B cell (primary cell): ENCODE data around the gene PDGFC. TPM values are rescaled to one million over a fixed set of nuclear protein-coding genes. Genes with fewer than 3 reads are reported as not detected.

Experiments
- ATAC-seq: fragments of 200-7000 bp; cut with Tn5 transposase; one replicate; pipeline ENCODE4 v1.10.0; 2021; ENCODE audit warnings: low read depth, mild to moderate bottlenecking, moderate number of reproducible peaks, moderate library complexity
- CTCF ChIA-PET: fragments of 350-600 bp; sonication (Branson Sonifier 250); formaldehyde crosslinking; loops from one replicate; lab custom pipeline; 2021; ENCODE audit warnings: antibody characterized with exemption, inconsistent platforms; lab: Charles Lee
- POLR2A ChIA-PET: fragments of 350-600 bp; sonication (Branson Sonifier 250); formaldehyde crosslinking; loops from one replicate; lab custom pipeline; 2021; ENCODE audit warnings: antibody characterized with exemption; lab: Charles Lee
- DNase-seq: peaks from one replicate; pipeline ENCODE4 v3.0.0; 2013
- H2AFZ ChIP-seq: 2 replicates; pipeline ENCODE4 v1.6.1; 2012; ENCODE audit warnings: mild to moderate bottlenecking, low read depth, low read length; ENCODE audit not compliant: insufficient read depth, poor library complexity, severe bottlenecking
- H3K27ac ChIP-seq, 2 donors: 1 replicate in 1 of 2; 2 replicates in 1 of 2; pipeline ENCODE4 v1.5.1; 2012 to 2013; ENCODE audit warnings: low read length in 2 of 2, mild to moderate bottlenecking in 2 of 2, moderate library complexity in 1 of 2
- H3K27me3 ChIP-seq, 4 experiments: fragments of 200-600 bp in 1 of 4; sonication (generic) in 1 of 4; replicated peaks in 1 of 4; 1 replicate in 2 of 4; 2 replicates in 2 of 4; pipeline versions ENCODE4 v1.6.1 to v1.7.0; 2013 to 2016; ENCODE audit warnings: low read length in 3 of 4, mild to moderate bottlenecking in 2 of 4, mixed read lengths in 1 of 4, moderate library complexity in 1 of 4; ENCODE audit not compliant: insufficient read depth in 4 of 4, control insufficient read depth in 3 of 4; ENCODE audit errors: control extremely low read depth in 1 of 4
- H3K36me3 ChIP-seq, 2 experiments: replicated peaks in 1 of 2; 1 replicate in 1 of 2; 2 replicates in 1 of 2; pipeline versions ENCODE4 v1.6.1 to v1.7.1; 2013; ENCODE audit warnings: low read length in 1 of 2; ENCODE audit not compliant: insufficient read depth in 2 of 2, control insufficient read depth in 1 of 2; ENCODE audit errors: control extremely low read depth in 1 of 2, extremely low read depth in 1 of 2
- H3K4me1 ChIP-seq, 2 donors: fragments of 200-600 bp in 1 of 2; sonication (generic) in 1 of 2; 1 replicate in 1 of 2; 2 replicates in 1 of 2; pipeline versions ENCODE4 v1.5.1 to v1.6.1; 2013 to 2017; ENCODE audit warnings: low read length in 2 of 2; ENCODE audit not compliant: control insufficient read depth in 2 of 2, insufficient read depth in 2 of 2
- H3K4me2 ChIP-seq: replicated peaks from 2 replicates; pipeline ENCODE3; 2012; ENCODE audit warnings: mild to moderate bottlenecking, low read depth, low read length; ENCODE audit not compliant: poor library complexity, severe bottlenecking
- H3K4me3 ChIP-seq, 5 experiments: fragments of 200-600 bp in 1 of 5; sonication (generic) in 1 of 5; 1 replicate in 3 of 5; 2 replicates in 2 of 5; pipeline versions ENCODE4 v1.5.1 to v1.7.0; 2011 to 2016; ENCODE audit warnings: low read length in 4 of 5, mild to moderate bottlenecking in 4 of 5, low read depth in 2 of 5, control low read depth in 1 of 5, moderate library complexity in 1 of 5; ENCODE audit not compliant: insufficient read depth in 1 of 5; ENCODE audit errors: control extremely low read depth in 1 of 5, extremely low read depth in 1 of 5
- H3K79me2 ChIP-seq: fragments of 200-600 bp; sonication (generic); one replicate; pipeline ENCODE4 v1.6.0; 2016; ENCODE audit warnings: low read length; ENCODE audit not compliant: control insufficient read depth, insufficient read depth
- H3K9ac ChIP-seq: fragments of 200-600 bp; sonication (generic); 2 replicates; pipeline ENCODE4 v1.6.1; 2017; ENCODE audit warnings: mild to moderate bottlenecking, low read length, moderate library complexity
- H3K9me3 ChIP-seq, 3 donors: one replicate each; pipeline versions ENCODE4 v1.6.1 to v1.7.1; 2013; ENCODE audit warnings: low read length in 2 of 3; ENCODE audit not compliant: control insufficient read depth in 2 of 3, insufficient read depth in 1 of 3; ENCODE audit errors: control extremely low read depth in 1 of 3
- H4K20me1 ChIP-seq: 2 replicates; pipeline ENCODE4 v1.6.0; 2012; ENCODE audit warnings: mild to moderate bottlenecking, low read length; ENCODE audit not compliant: insufficient read depth, control insufficient read depth, poor library complexity, severe bottlenecking
- H3K27ac Mint-ChIP-seq: one replicate; pipeline ENCODE4 v1.8.0; 2021; ENCODE audit warnings: mixed read lengths
- H3K27me3 Mint-ChIP-seq: one replicate; pipeline ENCODE4 v1.8.0; 2021; ENCODE audit warnings: mixed read lengths
- H3K4me1 Mint-ChIP-seq: one replicate; pipeline ENCODE4 v1.8.0; 2021; ENCODE audit warnings: mixed read lengths
- H3K4me3 Mint-ChIP-seq: one replicate; pipeline ENCODE4 v1.8.0; 2021; ENCODE audit warnings: mixed read lengths
- H3K9me3 Mint-ChIP-seq: one replicate; pipeline ENCODE4 v1.8.0; 2022; ENCODE audit warnings: mixed read lengths; ENCODE audit not compliant: insufficient read depth
- EZH2 ChIP-seq: IDR thresholded peaks from 2 replicates; pipeline ENCODE4 v1.6.1; 2012; ENCODE audit warnings: borderline replicate concordance, low read depth, mild to moderate bottlenecking, moderate library complexity, low read length; ENCODE audit not compliant: insufficient read depth, poor library complexity, severe bottlenecking
- WGBS: methylation state at CpG from one replicate; pipeline ENCODE4 v1.1.5; 2013; ENCODE audit warnings: missing lambda C conversion rate; ENCODE audit not compliant: insufficient coverage; 5-methylcytosine and 5-hydroxymethylcytosine counted together
- intact Hi-C: fragments of 100-400 bp; cut with micrococcal nuclease; formaldehyde crosslinking; loops from one replicate; pipeline ENCODE4 v1.10.0; 2022
- polyA plus RNA-seq: library from polyadenylated mRNA; depleted of rRNA; stranded (reverse); fragments of >200 nt; gene quantifications from 2 replicates; pipeline ENCODE4 v1.2.3, GENCODE V29; 2012
- total RNA-seq, 2 donors: library from RNA; stranded (reverse); fragments of 120-200 nt in 1 of 2; gene quantifications; 1 replicate in 1 of 2; 2 replicates in 1 of 2; pipeline versions ENCODE4 v1.2.3 to v1.2.4, GENCODE V29; 2013 to 2022
- TF ChIP-seq, protein P1 (sequence below): fragments of 200-600 bp; IDR thresholded peaks from one replicate; pipeline ENCODE4 v1.8.0; 2022; ENCODE audit warnings: antibody characterized with exemption, mild to moderate bottlenecking

The PDGFC gene
- total and polyA plus RNA-seq, 2 donors (not counting 1 experiment from before 2014, with no cell fraction given) = 0.10 TPM; not detected in 1

DNA sequence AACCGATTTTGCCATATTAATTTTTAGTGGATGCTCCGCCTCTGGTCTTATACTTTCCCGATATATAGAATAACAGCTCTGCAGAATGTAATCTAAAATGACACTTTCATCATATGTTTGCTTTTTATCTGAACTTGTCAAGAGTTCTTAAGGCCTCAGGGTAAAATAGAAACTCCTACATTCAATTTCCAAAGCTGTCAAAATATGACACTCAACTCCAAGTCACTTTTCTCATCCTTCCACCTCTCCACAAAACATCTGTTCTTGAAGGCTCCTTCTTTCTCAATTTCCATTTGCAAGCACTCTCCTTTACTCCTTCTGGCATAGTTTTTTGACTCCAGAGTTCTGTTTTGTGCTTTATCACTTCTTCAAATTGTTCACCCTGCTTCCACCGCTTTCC, 242.2 kb downstream of the PDGFC start:
- H3K27me3 Mint-ChIP-seq = no peaks in the 10 kb centered on the region
- no peak overlapping the region for H3K4me2 ChIP-seq
- H3K4me1 ChIP-seq = no peaks in the 10 kb centered on the region
- DNase-seq (no peak), ATAC-seq (no peak)
- H3K9me3 ChIP-seq = peaks cover 0 to 13% (median 5%) of the 10 kb centered on the region in 3 donors
- no peak overlapping the region for H2AFZ ChIP-seq
- H3K36me3 ChIP-seq = no peaks in the 10 kb centered on the region
- POLR2A ChIA-PET = no interaction called here
- WGBS = no CpG with 5 or more reads among the region's 4 CpGs
- H3K9ac ChIP-seq = no peak overlapping the region
- peaks cover 5% of the 10 kb centered on the region for H3K9me3 Mint-ChIP-seq
- intact Hi-C loops = no loop called here
- no peak overlapping the region for H3K4me3 ChIP-seq
- no peaks in the 10 kb centered on the region for H3K27me3 ChIP-seq
- no peaks in the 10 kb centered on the region for H3K4me1 Mint-ChIP-seq
- H3K4me3 Mint-ChIP-seq = no peak overlapping the region
- CTCF ChIA-PET = no interaction called here
- no peaks in the 10 kb centered on the region for H4K20me1 ChIP-seq
- H3K27ac ChIP-seq = no peak overlapping the region
- H3K79me2 ChIP-seq = no peaks in the 10 kb centered on the region
- no peak for TF ChIP-seq EZH2
- TF ChIP-seq, protein P1, sequence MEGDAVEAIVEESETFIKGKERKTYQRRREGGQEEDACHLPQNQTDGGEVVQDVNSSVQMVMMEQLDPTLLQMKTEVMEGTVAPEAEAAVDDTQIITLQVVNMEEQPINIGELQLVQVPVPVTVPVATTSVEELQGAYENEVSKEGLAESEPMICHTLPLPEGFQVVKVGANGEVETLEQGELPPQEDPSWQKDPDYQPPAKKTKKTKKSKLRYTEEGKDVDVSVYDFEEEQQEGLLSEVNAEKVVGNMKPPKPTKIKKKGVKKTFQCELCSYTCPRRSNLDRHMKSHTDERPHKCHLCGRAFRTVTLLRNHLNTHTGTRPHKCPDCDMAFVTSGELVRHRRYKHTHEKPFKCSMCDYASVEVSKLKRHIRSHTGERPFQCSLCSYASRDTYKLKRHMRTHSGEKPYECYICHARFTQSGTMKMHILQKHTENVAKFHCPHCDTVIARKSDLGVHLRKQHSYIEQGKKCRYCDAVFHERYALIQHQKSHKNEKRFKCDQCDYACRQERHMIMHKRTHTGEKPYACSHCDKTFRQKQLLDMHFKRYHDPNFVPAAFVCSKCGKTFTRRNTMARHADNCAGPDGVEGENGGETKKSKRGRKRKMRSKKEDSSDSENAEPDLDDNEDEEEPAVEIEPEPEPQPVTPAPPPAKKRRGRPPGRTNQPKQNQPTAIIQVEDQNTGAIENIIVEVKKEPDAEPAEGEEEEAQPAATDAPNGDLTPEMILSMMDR = no peak
- no peak overlapping the region for H3K27ac Mint-ChIP-seq

- H3K4me3 ChIP-seq = no peak overlapping the region
These were observed 246.3 kb downstream of the PDGFC start for GRCh38 chr4:156725257-156725656.

More at GRCh38 chr4:156725257-156725656, 246.3 kb downstream of the PDGFC start:
- Histone ChIP-seq H3K79me2 (no peaks in the 10 kb centered on the region), H3K4me1 (no peaks in the 10 kb centered on the region), H3K4me2 (no peak overlapping the region), H4K20me1 (no peaks in the 10 kb centered on the region), H3K36me3 (no peaks in the 10 kb centered on the region), H3K9me3 (peaks cover 0 to 13% (median 0%) of the 10 kb centered on the region in 3 donors), H2AFZ (no peak overlapping the region), H3K27ac (no peak overlapping the region), H3K27me3 (no peaks in the 10 kb centered on the region), H3K9ac (no peak overlapping the region)
- Mint-ChIP-seq H3K9me3 (no peaks in the 10 kb centered on the region), H3K27me3 (no peaks in the 10 kb centered on the region), H3K27ac (no peak overlapping the region), H3K4me1 (no peaks in the 10 kb centered on the region), H3K4me3 (no peak overlapping the region)
- POLR2A ChIA-PET = no interaction called here
- intact Hi-C loops = no loop called here
- CTCF ChIA-PET = no interaction called here
- ATAC-seq = no peak
- 88% methylated on average over 2 of the region's 2 CpGs for WGBS
- DNase-seq = no peak
- TF ChIP-seq, protein P1 = no peak
- TF ChIP-seq EZH2 = no peak
